GM19193 (cell line): ENCODE results near the gene CLTB.

Source experiments
- POLR2A ChIP-seq: IDR thresholded peaks from 4 replicates; pipeline ENCODE4 v1.6.1; 2011; ENCODE audit not compliant: insufficient read depth, insufficient read length; ENCODE audit errors: extremely low read depth

The CLTB gene, protein sequence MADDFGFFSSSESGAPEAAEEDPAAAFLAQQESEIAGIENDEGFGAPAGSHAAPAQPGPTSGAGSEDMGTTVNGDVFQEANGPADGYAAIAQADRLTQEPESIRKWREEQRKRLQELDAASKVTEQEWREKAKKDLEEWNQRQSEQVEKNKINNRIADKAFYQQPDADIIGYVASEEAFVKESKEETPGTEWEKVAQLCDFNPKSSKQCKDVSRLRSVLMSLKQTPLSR

DNA sequence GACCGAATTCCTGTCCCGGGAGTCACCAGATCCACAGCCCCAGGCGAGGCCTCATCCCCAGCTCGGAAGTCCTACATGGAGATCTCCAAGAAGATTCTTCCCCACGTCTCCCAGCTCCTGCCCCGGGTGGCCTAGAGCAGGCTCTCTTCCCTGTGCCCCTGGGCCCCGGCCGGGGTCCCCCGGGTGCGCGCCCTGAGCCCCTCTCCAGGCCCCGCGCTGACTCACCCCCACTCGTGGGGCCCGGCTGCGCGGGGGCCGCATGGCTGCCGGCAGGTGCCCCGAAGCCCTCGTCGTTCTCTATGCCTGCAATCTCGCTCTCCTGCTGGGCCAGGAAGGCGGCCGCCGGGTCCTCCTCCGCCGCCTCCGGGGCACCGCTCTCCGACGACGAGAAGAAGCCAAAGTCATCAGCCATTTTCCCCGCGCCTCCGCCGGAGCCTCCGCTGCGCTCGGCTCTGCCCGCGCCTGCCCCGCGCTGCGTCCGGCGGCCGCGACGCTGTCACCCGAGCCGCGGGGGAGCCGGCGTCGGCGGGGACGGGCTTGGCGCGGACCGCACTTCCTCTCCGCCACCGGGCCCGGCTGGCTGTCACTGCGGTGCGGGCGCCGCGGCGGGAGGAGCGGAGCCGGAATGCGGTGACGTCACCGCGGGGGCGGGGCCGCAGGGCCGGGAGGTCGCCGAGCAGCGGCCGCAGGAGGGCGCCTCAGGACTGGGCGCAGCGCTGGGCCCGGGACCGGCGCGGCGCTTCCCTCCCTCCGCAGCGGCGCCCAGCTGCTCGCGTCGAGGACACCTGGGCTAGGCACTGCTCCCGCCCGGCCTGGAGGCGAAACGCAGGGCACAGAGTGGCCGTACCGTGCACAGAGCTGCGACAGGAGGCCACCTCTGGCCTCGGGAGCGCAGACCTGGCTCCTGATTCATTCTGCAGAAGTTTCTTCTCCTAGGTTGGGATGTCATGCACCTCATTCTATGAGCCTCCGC lies at the start of gene CLTB:
Gene CLTB, minus strand, starts transcription at position 588 of the 973 bp plus-strand sequence. Its CDS starts 176 bp downstream, at position 412.
- TF ChIP-seq POLR2A = peak; percentile 68

DNA sequence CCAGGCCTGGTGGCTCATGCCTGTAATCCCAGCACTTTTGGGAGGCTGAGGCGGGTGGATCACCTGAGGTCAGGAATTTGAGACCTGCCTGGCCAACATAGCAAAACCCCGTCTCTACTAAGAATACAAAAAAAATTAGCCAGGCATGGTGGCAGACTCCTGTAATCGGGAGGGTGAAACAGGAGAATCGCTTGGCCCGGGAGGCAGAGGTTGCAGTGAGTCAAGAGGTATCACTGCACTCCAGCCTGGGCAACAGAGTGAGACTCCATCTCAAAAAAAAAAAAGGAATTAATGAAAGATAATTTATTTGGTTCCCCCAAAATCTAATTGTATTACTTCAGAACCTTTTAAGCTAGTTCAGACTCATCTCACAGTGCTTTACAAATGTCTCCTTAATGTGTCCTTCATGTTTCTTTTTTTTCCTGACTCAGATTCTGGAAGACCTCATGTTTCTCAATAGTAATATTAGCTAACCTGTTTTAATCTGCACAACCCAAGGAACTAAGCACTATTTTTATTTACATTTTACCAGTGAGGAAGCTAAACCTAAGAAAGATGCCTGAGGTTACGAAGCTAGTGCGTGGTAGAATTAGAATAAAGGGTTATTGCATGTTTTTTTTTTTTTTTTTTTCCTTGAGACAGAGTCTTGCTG lies 46.9 kb upstream of the CLTB start:
- TF ChIP-seq POLR2A = no peak

DNA sequence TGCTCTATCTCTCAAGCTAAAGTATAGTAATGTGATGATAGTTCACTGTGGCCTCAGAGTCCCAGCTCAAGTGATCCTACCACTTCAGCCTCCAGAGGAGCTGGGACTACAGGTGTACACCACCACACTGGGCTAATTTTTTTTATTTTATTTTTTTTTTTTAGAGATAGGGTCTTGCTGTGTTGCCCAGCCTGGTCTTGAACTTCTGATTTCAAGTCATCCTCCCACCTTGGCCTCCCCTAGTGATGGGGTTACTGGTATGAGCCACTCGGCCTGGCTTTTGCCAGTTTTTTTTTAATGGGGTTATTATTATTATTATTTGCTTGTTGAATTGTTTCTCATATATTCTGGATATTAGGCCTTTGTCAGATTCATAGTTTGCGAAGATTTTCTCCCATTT lies 45.0 kb upstream of the CLTB start:
- TF ChIP-seq POLR2A = no peak

DNA sequence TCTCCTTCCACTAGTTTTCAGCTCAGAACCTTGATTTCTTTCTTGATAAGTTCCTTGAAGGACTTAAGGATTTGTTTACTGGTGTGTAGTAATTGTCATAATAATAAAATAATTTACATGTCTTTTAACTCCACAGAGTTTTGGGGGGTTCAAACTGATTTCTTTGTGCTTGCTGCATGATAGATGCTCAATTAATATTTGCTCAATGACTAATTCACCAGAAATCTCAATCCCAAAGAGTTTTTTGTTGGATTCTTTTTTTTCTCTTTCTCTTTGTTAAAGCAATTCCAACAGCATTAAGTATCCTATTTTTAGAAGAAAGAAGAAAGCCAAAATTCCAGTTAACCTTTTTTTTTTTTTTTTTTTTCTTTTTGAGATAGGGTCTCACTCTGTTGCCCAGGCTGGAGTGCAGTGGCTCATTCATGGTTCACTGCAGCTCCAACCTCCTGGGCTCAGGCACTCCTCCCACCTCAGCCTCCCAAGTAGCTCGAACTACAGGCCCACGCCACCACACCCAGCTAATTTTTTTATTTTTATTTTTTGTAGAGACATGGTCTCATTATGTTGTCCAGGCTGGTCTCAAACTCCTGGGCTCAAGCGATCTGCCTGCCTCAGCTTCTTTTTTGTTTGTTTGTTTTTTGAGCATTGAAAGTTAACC lies 42.7 kb upstream of the CLTB start:
- no peak for TF ChIP-seq POLR2A

DNA sequence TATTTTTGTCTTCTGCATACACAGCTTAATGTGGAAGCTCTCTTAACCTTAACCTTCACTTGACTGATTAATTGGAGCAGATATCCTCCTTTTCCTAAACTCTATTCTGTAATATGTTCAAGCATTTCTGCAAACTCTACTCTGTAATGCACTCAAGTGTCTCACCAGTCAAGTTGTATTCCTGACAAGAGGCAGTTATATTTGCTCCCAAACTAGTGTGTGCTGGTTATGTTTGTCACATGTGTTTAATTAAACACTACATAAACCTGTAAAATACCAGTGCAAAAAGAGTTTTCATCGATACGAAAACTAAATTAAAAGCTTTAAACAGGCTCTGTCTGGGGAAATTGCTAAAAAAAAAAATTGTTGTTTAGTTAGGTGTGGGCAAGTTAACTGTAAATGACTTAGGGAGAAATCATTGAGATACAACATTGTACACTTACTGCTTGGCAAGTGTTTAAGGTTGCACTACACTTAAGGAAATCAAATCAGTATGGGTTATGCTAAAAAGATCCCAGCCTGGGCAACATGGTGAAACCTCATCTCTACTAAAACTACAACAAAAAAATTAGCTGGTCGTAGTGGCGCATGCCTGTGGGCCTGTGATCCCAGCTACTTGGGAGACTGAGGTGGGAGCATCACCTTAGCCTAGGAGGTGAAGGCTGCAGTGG lies 38.5 kb upstream of the CLTB start:
- no peak for TF ChIP-seq POLR2A

DNA sequence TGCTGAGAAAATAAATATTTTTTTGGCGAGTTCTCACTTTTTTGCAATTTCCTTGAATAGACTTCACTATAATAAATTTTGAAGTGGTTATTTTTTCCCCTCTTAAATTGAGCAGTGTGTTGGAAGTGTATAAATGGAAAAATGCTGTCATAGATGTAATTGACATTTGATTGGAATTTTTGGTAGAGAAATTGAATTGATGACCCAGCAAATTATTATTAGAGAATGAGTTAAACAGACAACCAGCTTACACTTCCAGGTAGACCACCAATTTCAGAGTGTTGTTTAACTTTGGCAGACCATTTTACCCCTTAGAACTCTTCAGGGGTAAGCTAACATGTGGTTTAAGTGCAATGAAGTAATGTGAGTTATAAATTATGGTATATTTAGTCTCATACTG lies 33.7 kb upstream of the CLTB start:
- no peak for TF ChIP-seq POLR2A

DNA sequence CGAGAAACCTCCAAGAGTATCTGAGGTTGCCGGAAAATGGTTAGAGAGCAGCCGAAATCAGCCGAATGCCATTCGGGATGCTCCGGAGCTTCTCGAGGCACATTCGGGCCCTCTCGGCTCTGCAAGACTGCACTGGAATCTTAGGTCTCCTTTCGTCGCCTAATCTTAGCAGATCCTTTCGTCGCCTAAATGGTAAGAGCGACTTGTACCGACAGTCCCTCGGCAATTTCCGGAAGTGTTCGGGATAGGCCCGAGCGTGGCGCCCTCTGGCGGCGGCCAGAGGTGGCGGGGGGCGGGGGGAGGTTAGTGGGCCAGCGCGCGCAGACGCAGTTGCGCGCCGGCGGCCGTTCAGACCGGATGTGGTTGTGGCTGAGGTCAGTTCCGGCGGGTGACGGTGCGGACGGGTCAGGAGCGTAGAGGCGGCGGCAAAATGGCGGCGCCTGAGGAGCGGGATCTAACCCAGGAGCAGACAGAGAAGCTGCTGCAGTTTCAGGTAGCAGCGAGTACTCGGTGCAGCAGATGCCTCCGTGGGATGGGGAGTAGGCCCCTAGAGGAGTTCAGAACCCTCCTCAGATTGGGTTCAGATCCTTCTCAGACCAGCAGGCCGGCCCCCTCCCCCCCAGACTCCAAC lies 31.8 kb upstream of the CLTB start, which contains the start of gene FAF2:
Gene FAF2, plus strand, starts transcription at position 408 of the 631 bp plus-strand sequence. Its CDS starts 23 bp downstream, at position 431.
- TF ChIP-seq POLR2A = peak; percentile 85

DNA sequence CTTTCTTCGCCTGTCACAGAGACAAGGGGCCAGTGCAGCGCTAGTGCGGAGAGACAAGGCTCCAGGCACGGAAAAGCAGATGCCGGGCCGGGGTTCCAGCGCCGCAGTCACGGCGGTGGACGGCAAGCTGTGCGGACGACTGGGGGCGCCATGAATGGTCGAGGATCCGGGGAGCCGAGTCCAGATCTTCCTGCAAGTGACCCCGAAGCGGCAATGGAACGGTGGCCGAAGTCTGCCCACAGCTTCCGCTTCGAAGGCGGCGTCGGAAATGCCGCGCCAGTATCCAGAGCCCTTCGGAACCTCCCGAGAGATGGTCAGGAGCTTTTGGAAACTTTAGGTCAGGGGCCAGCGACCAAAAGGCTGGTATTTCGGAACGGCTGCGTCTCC lies 31.2 kb upstream of the CLTB start:
- peak; percentile 6 for TF ChIP-seq POLR2A

DNA sequence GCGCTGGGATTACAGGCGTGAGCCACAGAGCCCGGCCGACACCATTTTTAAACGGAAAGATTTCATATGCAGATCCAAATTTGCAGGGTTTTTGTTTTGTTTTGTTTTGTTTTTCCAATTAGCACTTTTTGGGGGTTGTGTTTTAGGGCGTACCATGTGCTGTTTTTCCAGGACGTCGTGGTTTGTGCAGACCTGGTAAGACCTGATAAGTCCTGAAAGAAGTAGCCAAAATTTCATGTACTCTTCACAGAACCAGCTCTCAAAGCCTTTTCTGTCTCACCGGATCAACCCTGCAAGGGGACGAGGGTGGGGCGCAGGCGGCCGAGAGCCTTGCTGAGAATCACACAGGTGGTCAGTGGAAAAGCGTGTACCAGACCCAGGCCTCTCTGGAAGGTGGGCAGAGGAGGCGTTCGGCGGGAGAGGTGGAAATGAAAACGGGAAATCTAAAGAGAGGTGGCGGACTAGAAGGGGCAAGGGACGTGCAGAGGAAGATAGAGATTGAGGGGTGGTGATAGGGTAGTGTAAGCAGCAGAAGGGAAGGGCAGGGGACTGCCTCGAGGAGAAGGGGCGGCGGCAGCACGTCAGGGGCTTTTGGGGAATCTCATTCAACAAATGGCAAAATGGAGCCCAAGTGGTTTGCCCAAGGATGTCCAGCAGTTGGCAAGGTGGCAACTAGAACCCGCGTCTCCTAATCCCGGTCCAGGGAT lies 30.7 kb upstream of the CLTB start:
- TF ChIP-seq POLR2A = no peak

DNA sequence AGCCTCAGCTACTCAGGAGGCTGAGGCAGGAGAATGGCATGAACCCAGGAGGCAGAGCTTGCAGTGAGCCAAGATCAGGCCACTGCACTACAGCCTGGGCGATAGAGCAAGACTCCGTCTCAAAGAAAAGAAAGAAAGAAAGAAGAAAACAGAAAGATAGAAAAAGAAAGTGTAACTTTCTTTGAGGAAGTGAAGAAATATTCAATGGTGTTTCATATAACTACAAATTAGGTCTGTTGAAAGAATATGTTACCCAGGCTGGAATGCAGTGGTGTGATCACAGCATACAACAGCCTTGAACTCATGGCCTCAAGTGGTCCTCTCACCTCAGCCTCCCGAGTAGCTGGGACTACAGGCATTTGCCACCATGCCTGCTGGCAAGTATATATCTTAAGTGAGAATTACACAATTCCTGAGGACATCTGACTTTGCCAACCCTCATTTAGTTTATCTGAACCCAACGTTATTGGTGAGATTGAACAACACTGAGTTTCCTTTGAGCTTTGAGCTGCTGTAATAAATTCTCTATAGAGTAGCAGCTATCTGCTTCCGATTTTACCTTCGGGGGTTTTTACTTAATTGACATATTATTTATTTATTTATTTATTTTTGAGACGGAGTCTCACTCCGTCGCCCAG lies 29.8 kb upstream of the CLTB start:
- no peak for TF ChIP-seq POLR2A

DNA sequence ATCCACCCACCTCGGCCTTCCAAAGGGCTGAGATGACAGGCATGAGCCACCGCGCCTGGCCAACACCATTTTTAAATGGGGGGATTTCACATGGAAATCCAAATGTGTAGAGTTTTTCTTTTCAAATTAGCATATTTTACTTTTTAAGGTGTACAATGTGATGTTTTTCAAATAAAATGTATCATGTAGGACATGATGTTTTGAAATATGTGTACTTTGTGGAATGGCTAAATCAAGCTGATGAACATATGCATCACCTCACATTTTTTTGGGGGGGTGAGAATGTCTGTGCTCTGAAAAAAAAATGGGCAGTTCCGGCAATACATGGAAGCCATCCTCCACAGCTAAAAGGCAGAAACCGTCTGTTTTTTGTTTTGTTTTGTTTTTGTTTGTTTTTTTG lies 28.4 kb upstream of the CLTB start:
- no peak for TF ChIP-seq POLR2A

DNA sequence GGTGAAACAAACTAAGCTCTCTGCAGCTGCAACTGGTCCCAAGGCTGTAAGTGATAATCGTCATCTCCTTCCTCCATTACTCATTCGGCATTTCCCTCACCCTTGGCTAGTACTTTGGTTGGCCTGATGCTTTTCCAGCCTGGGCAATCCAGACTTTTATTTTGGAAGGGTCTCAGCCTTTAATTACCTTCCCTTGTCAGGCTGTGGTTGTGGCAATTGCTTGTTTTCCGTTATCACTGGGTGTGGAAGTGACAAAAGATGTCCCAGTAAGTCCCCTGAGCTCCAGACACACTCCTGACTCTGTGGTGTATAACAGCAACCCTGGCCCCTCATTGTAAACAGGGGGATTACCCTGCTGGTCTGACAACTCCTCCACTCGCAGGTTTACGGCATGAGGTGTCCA lies 25.6 kb upstream of the CLTB start:
- no peak for TF ChIP-seq POLR2A

DNA sequence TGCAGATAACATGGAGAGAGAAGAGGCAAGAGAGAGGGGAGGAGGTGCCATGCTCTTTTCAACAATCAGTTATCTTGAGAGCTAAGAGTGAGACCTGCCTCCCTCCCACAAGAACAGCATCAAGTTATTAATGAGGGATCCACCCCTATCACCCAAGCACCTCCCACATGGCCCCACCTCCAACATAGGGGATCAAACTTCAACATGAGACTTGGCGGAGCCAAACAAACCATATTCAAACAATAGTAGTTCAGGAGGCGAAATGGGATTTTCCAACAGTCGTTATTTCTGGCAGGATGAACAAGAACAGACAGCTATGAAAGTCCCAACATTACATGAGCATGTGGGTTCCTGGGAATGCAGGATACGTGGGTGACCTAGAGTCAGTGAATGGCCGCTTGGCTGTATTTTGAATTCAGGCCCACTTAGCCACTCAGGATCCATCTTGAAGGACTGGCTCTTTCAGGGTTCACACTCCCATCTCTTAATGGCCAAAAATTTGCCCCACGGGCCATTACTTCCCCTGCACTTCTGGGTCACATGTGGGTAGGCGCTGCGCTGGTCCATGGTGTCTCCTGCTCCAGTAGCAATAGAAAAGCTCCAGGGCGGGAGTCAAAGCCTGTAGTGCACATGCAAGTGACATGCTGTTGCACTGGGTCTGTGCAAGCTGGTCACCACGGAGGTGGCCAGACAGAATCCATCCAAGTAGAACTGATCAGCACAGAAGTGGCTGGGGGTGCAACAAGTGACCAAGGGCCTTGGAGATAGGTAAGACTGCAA lies 24.8 kb upstream of the CLTB start:
- TF ChIP-seq POLR2A = no peak
